Measurements from ENCODE around the gene NDOR1.

The NDOR1 gene

DNA sequence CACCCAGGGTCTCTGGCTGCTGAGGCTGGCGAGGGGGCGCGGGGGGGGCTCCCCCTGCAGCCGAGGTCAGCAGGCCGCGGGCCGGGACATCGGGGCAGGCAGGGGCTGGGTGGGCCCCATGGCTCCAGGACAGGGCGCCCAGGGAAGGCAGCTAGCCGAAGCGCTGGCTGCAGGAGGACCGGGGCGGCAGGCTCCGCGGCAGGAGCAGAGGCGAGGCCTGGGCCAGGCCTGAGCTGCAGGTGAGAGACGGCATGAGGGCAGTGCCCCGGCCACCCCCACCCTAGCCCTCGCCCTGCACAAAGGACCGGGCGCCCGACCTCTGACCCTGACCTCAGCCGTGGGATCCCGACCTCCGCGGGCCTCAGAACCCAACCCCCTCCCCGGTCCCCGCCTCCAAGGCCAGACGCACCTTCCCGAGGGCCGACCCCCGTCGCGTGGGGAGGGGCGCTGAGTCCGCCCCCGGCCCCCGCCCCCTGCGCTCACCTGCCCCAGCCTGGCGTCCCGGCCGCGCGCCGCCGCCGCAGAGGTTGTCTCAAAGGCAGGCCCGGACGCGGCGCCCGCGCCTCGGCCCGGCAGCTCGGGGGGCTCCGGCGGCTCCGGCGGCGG, 16.1 kb downstream of the NDOR1 start:
- peak in 2 of 6 experiments; percentile 11 to 33 for DNase-seq

- peak in 3 of 6 experiments; percentile 21 to 58 (median 40) for DNase-seq
These were observed 16.9 kb downstream of the NDOR1 start, which contains the start of gene RNF208 for GRCh38 chr9:137222190-137223077. RNF208 (minus strand) TSS chr9:137222240; CDS start chr9:137221212, 1,028 bp downstream.

DNA sequence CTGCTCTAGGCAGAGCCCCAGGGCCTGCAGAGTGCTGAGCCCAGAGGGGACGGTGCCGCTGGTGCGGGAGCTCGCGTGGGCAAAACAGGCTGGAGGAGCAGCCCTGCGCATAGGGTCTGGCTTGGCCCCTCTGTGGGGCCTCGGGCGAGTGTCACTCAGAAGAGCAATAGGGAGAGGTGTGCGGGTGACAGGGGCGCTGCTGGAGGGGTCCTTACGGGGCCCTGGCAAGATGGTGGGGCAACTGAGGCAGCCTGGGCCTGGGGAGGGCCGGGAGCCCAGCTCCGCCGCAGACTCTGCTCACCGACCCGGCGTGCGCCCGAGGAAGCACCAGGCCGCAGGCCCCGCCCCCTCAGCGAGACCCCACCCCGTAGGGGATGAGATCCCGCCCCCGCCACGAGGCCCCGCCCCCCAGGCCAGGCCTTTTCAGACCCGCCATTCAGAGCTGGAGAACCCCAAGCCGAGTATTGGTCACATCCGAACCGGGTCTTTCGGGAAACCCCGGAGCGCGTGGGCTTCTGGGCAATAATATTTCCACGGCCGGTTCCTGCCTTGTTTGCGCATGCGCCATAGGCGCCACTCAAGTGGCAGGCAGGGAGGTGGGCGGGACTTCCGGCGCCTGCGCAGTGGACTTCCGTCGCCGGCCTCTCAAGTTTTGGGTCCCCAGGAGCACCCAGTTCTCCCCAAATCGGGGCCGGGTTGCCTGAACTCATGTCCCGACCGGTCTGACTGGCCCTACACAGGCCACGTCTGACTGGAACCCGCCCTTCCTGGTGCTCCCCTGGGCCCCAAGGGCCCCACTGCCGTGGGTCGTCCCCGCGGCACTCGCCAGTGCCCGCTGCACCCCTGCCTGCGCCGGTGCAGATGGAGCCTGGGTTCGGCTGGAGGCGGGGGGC, 17.8 kb downstream of the NDOR1 start:
- peak; percentile 96 to 99 (median 98) for DNase-seq

DNA sequence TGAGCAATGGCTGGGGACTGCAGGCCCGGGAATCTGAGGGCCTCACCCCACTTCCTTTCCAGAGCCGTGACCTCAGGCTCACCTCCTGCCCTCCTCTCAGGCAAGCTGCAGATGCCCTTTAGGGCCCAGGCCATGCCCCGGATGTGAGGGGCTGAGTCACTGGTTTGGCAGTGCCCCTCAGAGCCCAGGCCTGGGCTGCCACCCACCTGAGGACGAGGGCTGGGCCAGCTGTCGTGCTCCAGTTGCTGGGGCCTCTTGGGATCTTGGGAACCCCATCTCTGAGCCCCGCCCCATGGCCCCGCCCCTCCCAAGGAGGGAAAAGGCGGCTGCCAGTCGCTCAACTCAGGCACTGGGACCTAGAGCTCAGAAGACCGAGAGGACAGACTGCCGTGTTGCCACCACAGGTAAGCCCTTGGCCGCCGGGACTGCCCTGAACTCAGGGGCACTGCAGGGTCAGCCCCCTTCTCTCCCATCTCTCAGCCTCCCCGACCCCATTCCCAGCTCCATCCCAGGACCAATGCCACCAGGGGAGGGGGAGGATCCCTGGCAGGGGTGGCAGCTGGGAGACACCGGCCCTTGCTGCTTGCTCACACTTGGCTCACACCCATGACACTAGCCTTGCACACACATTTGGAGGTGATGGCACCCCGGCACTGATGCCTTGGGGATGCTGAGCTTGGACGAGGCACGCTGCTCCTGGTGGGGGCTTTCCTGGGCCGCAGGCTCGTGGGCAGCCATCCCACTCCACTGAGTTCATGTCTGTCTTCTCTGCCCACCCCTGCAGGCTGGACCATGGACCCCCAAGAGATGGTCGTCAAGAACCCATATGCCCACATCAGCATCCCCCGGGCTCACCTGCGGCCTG, 19.6 kb downstream of the NDOR1 start, which contains the start of gene CYSRT1:
TSS of gene CYSRT1 (plus strand) at position 345 of the 865 bp plus-strand sequence. CDS start at position 793, 448 bp downstream.
- no peak for DNase-seq

GRCh38 chr9:137225699-137226331, 20.3 kb downstream of the NDOR1 start:
- DNase-seq, result no peak

DNA sequence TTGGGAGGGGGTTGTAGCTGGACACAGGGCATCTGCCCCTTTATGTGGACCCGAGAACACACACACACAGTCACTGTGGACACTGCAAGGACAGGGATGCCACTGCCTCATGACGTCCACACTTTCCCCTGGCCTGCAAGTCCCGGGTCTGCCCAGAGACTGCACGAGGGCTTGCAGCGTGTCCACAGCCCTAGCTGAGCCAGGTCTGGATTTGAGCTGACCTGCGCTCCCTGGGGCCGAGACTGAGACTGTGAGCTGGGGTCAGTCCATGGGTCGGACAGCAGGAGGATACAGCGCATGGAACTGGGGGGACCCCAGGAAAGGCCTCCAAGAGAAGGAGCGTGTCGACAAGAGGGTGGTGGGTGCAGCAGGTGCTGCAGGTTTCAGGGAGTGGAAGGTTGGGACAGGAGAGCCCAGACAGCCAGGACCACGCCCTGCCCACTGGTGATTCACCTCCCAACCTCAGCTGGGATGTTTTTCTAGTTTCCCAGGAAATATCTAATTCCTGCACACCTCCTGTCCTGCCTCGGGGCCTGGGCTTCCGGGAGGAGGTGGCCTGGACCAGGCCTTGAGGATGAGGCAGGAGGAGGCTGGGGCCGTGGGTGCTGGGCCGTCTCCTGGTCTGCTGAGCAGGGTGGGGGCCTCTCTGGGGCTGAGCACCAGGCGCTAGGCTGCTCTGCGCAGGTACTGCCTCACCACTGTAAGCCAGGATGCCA, 21.0 kb downstream of the NDOR1 start:
- DNase-seq, result no peak

- peak; percentile 51 to 81 (median 76) for DNase-seq
These were observed 21.8 kb downstream of the NDOR1 start, which contains the start of gene RNF224 for GRCh38 chr9:137227054-137227852. RNF224 (plus strand) TSS chr9:137227502; CDS start chr9:137228336, 834 bp downstream.

- no peak for DNase-seq
These were observed 22.5 kb downstream of the NDOR1 start for GRCh38 chr9:137227853-137228505.

- DNase-seq, result no peak
These were observed 23.0 kb downstream of the NDOR1 start for GRCh38 chr9:137228506-137228967.

DNA sequence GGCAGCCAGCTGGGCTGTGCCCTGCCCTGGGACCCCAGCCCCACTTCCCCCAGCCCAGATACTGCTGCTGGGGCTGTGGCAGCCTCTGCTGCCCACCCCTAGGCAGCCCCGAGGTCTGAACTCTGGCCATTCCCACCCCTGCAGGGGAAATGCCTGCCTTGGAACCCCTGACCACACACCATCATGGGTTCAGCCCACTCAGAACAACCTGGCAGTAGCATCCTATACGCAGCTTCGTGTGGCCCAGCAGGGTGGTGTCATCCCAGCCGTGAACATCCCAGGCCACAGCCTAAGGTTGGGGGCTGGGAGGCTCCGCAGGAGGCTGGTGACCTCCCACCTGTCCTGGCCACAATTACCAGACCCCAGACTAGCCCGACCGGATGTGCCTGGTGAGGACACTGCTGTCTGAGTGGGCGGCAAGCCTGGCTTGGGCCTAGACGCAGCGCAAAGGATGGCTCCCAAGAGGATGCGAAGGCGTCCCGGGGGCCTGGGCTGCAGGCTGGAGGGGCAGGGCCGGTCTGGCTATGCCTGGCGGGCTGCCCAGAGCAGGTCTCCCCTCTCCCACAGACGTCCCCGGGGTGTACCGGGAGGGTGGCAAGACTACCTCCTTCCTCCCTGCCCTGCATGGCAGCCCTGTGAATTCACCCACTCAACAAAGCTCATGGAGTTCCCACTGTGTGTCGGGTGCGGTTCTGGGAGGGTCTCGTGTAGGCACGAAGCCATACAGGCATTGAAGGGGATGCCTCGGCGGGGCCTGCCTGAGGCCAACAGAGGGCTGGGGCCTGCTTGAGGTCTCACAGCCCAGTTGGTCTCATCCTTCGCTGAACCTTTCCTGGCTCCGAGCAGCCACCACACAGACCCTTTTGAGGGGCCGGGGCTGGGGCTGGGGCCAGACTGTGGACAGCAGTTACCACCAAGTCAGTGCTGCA, 23.7 kb downstream of the NDOR1 start:
- no peak for DNase-seq

DNA sequence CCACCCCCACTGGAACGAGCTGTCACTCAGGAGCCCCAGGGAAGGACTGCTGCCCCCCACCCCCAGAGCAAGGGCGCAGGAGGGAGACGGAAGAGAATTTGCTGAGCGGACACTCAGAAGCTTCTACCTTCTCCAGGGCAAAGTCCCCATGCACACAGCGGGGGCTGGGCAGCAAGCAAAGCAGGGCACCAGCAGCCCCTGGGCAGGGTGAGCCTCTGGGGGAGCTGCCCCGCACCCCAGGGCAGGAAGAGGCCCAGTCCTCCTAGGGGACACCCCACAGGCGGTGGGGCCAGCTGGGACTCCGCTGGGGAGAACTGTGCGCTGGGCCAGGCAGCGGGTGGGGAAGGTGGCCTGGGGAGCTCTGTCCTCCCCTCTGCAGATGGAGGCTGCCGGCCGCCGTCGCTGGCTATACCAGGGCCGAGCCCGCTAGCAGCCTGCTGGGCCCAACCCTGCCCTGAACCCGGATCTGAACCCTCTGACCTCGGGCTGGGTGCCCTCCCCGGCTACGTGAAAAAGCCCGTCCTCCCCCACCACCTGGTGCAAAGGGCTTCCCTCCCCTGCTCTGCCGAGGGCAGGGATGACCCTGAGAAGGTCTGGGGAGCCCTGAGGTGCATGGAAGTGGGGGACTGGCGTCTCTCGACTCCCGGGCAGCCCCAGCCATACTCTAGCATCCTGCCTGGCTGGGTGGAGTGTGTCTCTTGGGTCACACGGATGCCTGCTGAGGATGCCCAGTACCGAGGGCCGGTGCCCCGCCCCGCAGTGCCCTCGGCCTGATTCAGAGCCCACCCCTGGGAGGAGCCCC, 24.6 kb downstream of the NDOR1 start:
- no peak for DNase-seq

- DNase-seq, result no peak
These were observed 25.3 kb downstream of the NDOR1 start, which contains the start of gene SLC34A3 for GRCh38 chr9:137230705-137231371. SLC34A3 (plus strand) TSS chr9:137230901; CDS start chr9:137231703, 802 bp downstream.

DNA sequence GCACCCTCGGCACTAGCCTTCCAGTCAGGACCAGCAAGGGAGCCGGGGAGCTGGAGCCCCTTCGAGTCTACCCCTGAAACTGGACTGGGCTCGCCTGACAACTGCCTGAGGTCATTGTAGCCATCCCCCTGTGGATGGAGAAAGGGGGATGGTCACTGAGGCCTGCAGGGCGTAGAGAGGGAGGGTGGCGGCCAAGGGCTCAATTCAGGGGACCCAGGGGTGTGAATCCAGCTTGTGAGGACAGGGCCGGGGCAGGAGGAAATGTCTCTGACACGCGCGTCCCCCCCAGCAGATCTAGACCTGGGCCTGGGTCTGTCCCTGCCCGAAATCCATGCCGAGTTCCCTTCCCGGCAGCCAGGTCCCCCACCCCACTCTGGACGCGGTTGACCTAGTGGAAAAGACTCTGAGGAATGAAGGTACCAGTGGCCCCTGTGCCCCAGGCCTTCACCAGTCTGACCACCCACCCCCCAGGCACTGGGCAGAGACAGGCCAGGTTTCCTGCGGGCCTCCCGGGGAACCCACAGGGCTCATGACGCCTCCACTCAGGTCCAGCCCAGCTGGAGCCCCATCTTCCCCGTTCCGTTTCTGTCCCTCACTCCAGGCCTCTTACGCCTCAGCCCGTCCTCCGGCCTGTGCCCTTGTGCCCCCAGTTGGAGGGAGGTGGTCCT, 26.0 kb downstream of the NDOR1 start:
- no peak for DNase-seq

GRCh38 chr9:137232101-137232500, 26.6 kb downstream of the NDOR1 start:
- no peak for DNase-seq

DNA sequence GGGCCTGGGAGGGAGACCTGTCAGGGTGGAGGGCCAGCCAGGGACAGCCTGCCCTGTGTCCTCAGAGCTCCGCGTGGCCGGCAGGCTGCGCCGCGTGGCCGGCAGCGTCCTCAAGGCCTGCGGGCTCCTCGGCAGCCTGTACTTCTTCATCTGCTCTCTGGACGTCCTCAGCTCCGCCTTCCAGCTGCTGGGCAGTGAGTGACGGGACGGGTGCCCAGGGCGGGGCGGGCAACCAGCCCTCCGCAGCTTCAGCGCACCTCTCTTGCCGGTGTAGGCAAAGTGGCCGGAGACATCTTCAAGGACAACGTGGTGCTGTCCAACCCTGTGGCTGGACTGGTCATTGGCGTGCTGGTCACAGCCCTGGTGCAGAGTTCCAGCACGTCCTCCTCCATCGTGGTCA, 27.0 kb downstream of the NDOR1 start:
- no peak for DNase-seq
